ENCODE data around the gene PEF1. TPM values are rescaled to one million over a fixed set of nuclear protein-coding genes. Genes with fewer than 3 reads are reported as not detected.

Gene PEF1
- total RNA-seq, 1 donor from 2014 or later: 42.8 TPM

DNA sequence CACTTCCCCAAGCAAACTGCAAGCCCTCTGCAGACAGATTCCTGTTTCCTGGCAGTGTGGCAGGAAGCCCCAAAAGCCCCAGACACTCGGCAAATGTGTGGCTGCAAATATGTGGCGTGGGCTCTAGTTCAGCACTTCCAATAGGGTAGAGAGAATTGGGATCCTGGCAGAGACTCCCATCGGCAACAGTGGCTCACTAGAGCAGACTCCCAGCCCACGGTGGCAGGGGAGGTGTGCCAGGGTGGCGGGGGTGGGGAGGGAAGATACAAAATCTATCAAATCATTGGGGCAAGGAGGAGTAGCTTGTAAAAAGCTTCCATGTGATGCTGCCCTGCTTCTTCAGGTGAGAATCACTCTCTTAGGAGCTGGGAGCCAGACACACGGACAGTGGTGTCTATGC is 33.3 kb upstream of the PEF1 start:
- Mint-ChIP-seq H3K4me3 (ENCODE audit: low read depth) (no peak overlapping the region), H3K27ac (no peak overlapping the region), H3K9me3 (ENCODE audit: low read depth) (no peaks in the 10 kb centered on the region), H3K27me3 (peaks cover 10% of the 10 kb centered on the region), H3K4me1 (ENCODE audit: low read depth) (no peaks in the 10 kb centered on the region), H3K36me3 (ENCODE audit: insufficient read depth) (no peaks in the 10 kb centered on the region)
- TF ChIP-seq, protein P1, sequence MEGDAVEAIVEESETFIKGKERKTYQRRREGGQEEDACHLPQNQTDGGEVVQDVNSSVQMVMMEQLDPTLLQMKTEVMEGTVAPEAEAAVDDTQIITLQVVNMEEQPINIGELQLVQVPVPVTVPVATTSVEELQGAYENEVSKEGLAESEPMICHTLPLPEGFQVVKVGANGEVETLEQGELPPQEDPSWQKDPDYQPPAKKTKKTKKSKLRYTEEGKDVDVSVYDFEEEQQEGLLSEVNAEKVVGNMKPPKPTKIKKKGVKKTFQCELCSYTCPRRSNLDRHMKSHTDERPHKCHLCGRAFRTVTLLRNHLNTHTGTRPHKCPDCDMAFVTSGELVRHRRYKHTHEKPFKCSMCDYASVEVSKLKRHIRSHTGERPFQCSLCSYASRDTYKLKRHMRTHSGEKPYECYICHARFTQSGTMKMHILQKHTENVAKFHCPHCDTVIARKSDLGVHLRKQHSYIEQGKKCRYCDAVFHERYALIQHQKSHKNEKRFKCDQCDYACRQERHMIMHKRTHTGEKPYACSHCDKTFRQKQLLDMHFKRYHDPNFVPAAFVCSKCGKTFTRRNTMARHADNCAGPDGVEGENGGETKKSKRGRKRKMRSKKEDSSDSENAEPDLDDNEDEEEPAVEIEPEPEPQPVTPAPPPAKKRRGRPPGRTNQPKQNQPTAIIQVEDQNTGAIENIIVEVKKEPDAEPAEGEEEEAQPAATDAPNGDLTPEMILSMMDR (IDR thresholded peaks at IDR 0.05; ENCODE audit: unreplicated experiment): no peak
- DNase-seq (ENCODE audit: low spot score, unreplicated experiment): no peak

DNA sequence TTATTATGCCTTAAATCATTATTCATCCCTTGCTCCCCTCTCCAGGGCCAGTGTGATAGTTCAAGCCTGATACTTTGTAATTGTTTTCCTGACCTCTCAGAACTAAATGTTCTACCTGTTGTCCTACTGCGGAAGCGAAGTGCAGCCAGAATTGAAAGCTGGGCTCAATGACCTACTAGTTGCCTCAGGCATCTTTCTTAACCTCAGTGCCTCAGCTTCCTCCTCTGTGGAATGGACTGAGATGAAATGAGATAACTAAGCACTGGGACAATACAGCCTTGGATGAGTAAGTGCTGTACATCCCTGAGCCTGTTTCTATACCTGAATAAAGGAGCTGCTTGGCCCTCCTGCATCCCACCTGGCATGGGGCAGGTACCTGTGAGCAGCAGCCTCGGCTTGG is 32.7 kb upstream of the PEF1 start:
- no peak for DNase-seq (ENCODE audit: low spot score, unreplicated experiment)
- TF ChIP-seq, protein P1 (IDR thresholded peaks at IDR 0.05; ENCODE audit: unreplicated experiment): no peak
- no peak overlapping the region for H3K4me3 Mint-ChIP-seq (ENCODE audit: low read depth)

DNA sequence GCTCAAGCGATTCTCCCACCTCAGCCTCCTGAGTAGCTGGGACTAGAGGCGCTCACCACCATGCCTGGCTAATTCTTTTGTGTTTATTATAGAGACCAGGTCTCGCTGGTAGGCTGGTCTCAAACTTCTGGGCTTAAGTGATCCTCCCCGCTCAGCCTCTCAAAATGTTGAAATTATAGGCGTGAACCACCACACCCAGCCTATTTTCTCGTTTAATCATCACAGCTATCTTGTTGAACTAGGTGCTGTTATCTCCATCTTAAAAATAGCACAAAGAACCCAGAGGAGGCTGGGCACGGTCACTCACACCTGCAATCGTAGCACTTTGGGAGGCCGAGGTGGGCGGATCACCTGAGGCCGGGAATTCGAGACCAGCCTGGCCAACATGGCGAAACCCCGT is 31.1 kb upstream of the PEF1 start:
- H3K9me3 Mint-ChIP-seq (ENCODE audit: low read depth): no peaks in the 10 kb centered on the region
- no peak overlapping the region for H3K4me3 Mint-ChIP-seq (ENCODE audit: low read depth)
- H3K27ac Mint-ChIP-seq: no peak overlapping the region
- DNase-seq (ENCODE audit: low spot score, unreplicated experiment): no peak
- no peaks in the 10 kb centered on the region for H3K36me3 Mint-ChIP-seq (ENCODE audit: insufficient read depth)
- TF ChIP-seq, protein P1 (IDR thresholded peaks at IDR 0.05; ENCODE audit: unreplicated experiment): no peak
- no peaks in the 10 kb centered on the region for H3K4me1 Mint-ChIP-seq (ENCODE audit: low read depth)
- peaks cover 21% of the 10 kb centered on the region for H3K27me3 Mint-ChIP-seq

More for the DNA sequence above, 32.7 kb upstream of the PEF1 start:
- H3K9me3 Mint-ChIP-seq (ENCODE audit: low read depth): no peaks in the 10 kb centered on the region
- H3K36me3 Mint-ChIP-seq (ENCODE audit: insufficient read depth): no peaks in the 10 kb centered on the region
- H3K4me1 Mint-ChIP-seq (ENCODE audit: low read depth): no peaks in the 10 kb centered on the region
- H3K27ac Mint-ChIP-seq: no peak overlapping the region
- H3K27me3 Mint-ChIP-seq: peaks cover 10% of the 10 kb centered on the region

DNA sequence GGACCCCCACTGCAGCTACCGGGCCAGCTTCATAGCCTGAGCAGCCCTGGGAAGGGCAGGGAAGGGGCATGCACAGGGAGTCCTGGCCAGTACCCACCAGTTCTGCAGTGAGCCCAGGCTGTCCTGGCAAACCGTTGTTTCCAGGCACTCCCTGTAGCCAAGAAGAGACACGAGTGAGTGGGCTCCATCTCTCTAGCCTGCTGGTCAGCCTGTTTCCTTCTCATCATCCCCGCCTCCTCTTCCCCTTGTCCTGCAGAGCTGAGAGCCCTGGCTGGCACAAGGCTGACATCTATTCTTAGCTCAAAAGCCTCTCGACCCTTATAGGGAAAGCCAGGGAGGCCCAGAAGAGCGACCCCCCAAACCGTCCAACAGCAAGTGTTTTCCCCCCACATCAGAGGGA is 30.5 kb upstream of the PEF1 start:
- TF ChIP-seq, protein P1 (IDR thresholded peaks at IDR 0.05; ENCODE audit: unreplicated experiment): no peak
- no peaks in the 10 kb centered on the region for H3K9me3 Mint-ChIP-seq (ENCODE audit: low read depth)
- H3K4me3 Mint-ChIP-seq (ENCODE audit: low read depth): no peak overlapping the region
- no peak for DNase-seq (ENCODE audit: low spot score, unreplicated experiment)
- peaks cover 2% of the 10 kb centered on the region for H3K4me1 Mint-ChIP-seq (ENCODE audit: low read depth)
- no peaks in the 10 kb centered on the region for H3K36me3 Mint-ChIP-seq (ENCODE audit: insufficient read depth)
- H3K27ac Mint-ChIP-seq: no peak overlapping the region
- H3K27me3 Mint-ChIP-seq: peaks cover 27% of the 10 kb centered on the region

DNA sequence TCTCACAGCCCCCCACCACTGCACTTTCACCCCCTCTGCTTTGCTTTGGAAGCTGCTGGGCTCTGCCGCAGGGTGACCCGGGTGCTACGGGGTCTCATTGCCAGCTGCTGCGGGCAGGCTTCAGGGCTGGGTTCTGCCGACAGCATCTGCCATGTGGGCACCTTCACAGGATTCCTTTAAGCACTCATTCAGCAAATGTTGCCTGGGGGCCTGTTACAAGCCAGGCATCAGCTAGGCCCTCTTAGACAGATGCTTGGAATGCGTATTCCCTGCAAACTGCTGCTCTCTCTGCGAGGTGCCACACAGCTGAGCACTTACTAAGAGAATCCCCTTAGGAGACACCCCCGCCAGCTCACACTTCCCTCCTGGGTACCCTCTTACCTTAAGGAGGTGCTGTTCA is 29.9 kb upstream of the PEF1 start:
- DNase-seq (ENCODE audit: low spot score, unreplicated experiment): no peak
- Mint-ChIP-seq H3K27ac (no peak overlapping the region), H3K27me3 (peaks cover 31% of the 10 kb centered on the region), H3K9me3 (ENCODE audit: low read depth) (no peaks in the 10 kb centered on the region), H3K4me3 (ENCODE audit: low read depth) (no peak overlapping the region), H3K36me3 (ENCODE audit: insufficient read depth) (no peaks in the 10 kb centered on the region), H3K4me1 (ENCODE audit: low read depth) (peaks cover 7% of the 10 kb centered on the region)
- TF ChIP-seq, protein P1 (IDR thresholded peaks at IDR 0.05; ENCODE audit: unreplicated experiment): no peak

Data from progenitor cell of endocrine pancreas (in vitro differentiated cells).